ENCODE measurements around the gene SMARCAD1. TPM values are rescaled to one million over a fixed set of nuclear protein-coding genes. Genes with fewer than 3 reads are reported as not detected.
"Not testable (repeated sequence)": the region's sequence is repeated elsewhere in the genome, so short reads cannot be mapped to it uniquely, and the experiment has no call there.

SMARCAD1 gene
- total RNA-seq, 1 experiment from 2014 or later: 76.7 TPM

DNA sequence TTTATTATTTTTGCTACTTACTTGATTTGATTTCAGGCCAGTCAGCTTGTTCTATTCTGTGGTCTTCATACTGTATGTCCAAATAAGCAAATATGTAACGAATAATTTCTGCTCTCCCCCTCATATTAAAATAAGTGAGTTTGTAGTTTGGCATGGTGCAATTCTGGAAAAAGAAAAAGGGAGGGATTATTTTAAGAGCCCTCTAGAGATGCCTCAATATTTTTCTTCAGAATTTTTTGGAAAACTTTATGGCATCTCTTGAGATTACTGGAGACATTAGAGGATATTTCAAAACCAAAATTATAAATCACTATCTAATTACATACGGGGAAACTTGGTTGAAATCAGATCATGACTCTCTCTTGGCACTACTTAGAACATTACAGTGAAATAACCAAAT lies 126.8 kb downstream of the SMARCAD1 start:
- no peak for DNase-seq
- Histone ChIP-seq H3K4me2 (ENCODE audit: low read depth, low read length, poor library complexity, severe bottlenecking) (no peak overlapping the region), H3K4me3 (ENCODE audit: low read length) (no peak overlapping the region), H3K79me2 (ENCODE audit: low read length) (no peaks in the 10 kb centered on the region), H3K36me3 (ENCODE audit: insufficient read depth, low read length) (no peaks in the 10 kb centered on the region), H2AFZ (ENCODE audit: low read length) (no peak overlapping the region), H3K4me1 (ENCODE audit: low read length) (no peaks in the 10 kb centered on the region), H3K9me2 (replicated peaks; ENCODE audit: insufficient read depth, low read length) (no peaks in the 10 kb centered on the region), H3K27ac (ENCODE audit: low read length) (no peak overlapping the region), H3K9me3 (ENCODE audit: low read length) (no peaks in the 10 kb centered on the region), H4K20me1 (ENCODE audit: insufficient read depth, low read depth, low read length) (no peaks in the 10 kb centered on the region), H3K9ac (ENCODE audit: low read length) (no peak overlapping the region), H3K27me3 (ENCODE audit: low read length) (no peaks in the 10 kb centered on the region)

DNA sequence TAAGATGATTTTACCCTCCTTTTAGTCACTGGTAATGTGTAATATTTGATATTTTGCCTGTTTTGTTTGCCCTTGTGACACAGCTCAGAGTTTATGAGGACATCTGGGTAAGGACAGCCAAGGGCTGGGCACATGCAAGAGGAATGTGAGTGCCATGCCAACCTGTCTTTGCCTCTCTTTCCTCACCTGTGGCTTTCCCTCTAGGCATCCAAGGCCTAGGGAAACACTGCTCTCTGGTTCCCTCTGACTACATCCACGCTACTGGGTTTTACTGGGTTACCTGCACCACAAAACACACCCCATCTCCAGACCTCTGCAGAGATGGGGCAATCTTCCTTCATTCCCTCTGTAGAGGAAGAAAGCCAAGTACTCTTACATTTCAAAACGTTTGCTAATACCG lies 127.3 kb downstream of the SMARCAD1 start:
- Histone ChIP-seq H3K4me1 (ENCODE audit: low read length) (no peaks in the 10 kb centered on the region), H3K27me3 (ENCODE audit: low read length) (no peaks in the 10 kb centered on the region), H2AFZ (ENCODE audit: low read length) (no peak overlapping the region), H3K9me2 (replicated peaks; ENCODE audit: insufficient read depth, low read length) (no peaks in the 10 kb centered on the region), H3K79me2 (ENCODE audit: low read length) (no peaks in the 10 kb centered on the region), H3K27ac (ENCODE audit: low read length) (no peak overlapping the region), H4K20me1 (ENCODE audit: insufficient read depth, low read depth, low read length) (no peaks in the 10 kb centered on the region), H3K4me2 (ENCODE audit: low read depth, low read length, poor library complexity, severe bottlenecking) (no peak overlapping the region), H3K9me3 (ENCODE audit: low read length) (no peaks in the 10 kb centered on the region), H3K4me3 (ENCODE audit: low read length) (no peak overlapping the region), H3K36me3 (ENCODE audit: insufficient read depth, low read length) (no peaks in the 10 kb centered on the region), H3K9ac (ENCODE audit: low read length) (no peak overlapping the region)
- DNase-seq: no peak

DNA sequence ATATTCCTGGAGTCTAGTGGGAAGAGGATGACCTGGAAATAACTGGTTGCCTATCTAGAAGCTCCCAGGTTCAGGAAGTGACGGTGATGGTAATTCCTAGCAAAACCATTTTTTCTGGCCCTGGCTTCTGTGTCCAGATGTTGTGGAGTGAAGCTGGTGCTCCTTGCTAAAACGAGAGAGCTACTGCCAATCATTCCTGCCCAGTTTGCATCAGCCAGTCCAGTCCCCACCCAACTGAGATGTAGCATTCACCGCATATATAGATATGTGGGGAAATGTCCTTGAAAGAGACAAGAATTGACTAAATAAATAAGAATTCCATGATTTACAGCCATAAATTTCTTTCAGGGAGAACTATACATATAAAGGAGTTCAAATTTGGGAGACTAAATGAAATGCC lies 128.6 kb downstream of the SMARCAD1 start:
- H2AFZ ChIP-seq (ENCODE audit: low read length): no peak overlapping the region
- H3K79me2 ChIP-seq (ENCODE audit: low read length): no peaks in the 10 kb centered on the region
- H3K4me2 ChIP-seq (ENCODE audit: low read depth, low read length, poor library complexity, severe bottlenecking): no peak overlapping the region
- H3K9me2 ChIP-seq (replicated peaks; ENCODE audit: insufficient read depth, low read length): no peaks in the 10 kb centered on the region
- no peaks in the 10 kb centered on the region for H3K27me3 ChIP-seq (ENCODE audit: low read length)
- no peak for DNase-seq
- H3K4me1 ChIP-seq (ENCODE audit: low read length): no peaks in the 10 kb centered on the region
- no peak overlapping the region for H3K9ac ChIP-seq (ENCODE audit: low read length)
- no peak overlapping the region for H3K4me3 ChIP-seq (ENCODE audit: low read length)
- no peak overlapping the region for H3K27ac ChIP-seq (ENCODE audit: low read length)
- no peaks in the 10 kb centered on the region for H3K36me3 ChIP-seq (ENCODE audit: insufficient read depth, low read length)
- no peaks in the 10 kb centered on the region for H3K9me3 ChIP-seq (ENCODE audit: low read length)
- no peaks in the 10 kb centered on the region for H4K20me1 ChIP-seq (ENCODE audit: insufficient read depth, low read depth, low read length)

DNA sequence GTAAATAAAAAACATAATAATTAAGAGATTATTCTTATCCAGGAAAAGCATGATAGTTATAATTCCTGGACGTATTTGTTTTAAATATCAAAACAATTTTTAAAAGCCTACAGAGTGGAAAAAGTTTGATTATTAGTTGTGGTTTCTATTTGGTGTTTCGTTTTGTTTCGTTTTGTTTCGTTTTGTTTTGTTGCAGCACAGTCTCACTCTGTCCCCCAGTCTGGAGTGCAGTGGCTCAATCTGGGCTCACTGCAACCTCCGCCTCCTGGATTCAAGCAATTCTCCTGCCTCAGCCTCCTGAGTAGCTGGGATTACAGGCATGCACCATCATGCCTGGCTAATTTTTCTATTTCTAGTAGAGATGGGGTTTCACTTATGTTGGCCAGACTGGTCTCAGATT lies 129.1 kb downstream of the SMARCAD1 start:
- not testable (repeated sequence) for DNase-seq; H3K4me1 ChIP-seq (ENCODE audit: low read length); H3K27ac ChIP-seq (ENCODE audit: low read length); H2AFZ ChIP-seq (ENCODE audit: low read length); H3K9ac ChIP-seq (ENCODE audit: low read length); H3K27me3 ChIP-seq (ENCODE audit: low read length); H3K9me2 ChIP-seq (replicated peaks; ENCODE audit: insufficient read depth, low read length); H3K79me2 ChIP-seq (ENCODE audit: low read length); H3K9me3 ChIP-seq (ENCODE audit: low read length); H4K20me1 ChIP-seq (ENCODE audit: insufficient read depth, low read depth, low read length); H3K4me3 ChIP-seq (ENCODE audit: low read length); H3K36me3 ChIP-seq (ENCODE audit: insufficient read depth, low read length)
- H3K4me2 ChIP-seq (ENCODE audit: low read depth, low read length, poor library complexity, severe bottlenecking): peak overlapping the region; percentile 37

DNA sequence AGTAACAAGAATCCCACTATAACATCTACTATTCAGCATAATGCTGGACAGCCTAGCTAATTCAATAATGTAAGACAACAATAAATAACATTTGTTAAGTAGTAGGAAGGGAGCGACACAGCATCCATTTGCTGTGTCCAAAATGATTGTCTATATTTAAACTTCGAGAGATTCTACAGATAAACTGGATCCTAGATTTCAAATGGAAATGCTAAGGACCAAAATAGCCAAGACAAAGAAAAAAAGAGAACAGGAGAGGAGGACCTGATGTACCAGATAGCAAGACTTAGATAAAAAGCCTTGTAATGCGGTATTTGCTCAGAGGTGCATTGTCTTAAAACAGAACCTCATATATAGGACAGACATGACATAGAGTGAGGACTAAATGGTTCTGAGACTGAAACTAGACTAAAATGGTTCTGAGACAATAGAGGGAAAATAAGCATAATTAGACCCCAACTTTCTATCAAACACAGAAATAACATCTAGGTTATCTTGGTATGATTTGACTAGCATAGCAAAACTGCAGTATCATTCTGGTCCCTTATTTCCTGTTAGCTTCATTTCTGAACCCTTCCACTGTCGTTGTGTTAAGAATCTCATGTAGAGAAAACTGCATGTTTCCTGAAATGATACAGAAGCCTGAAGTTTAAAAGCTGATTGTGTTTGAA lies 131.2 kb downstream of the SMARCAD1 start:
- no peak for DNase-seq
- H3K4me1 ChIP-seq (ENCODE audit: low read length): no peaks in the 10 kb centered on the region
- no peak overlapping the region for H3K4me3 ChIP-seq (ENCODE audit: low read length)
- no peaks in the 10 kb centered on the region for H3K79me2 ChIP-seq (ENCODE audit: low read length)
- no peaks in the 10 kb centered on the region for H4K20me1 ChIP-seq (ENCODE audit: insufficient read depth, low read depth, low read length)
- H3K27me3 ChIP-seq (ENCODE audit: low read length): no peaks in the 10 kb centered on the region
- no peak overlapping the region; the same call in 1 of the 2 replicates for H2AFZ ChIP-seq (ENCODE audit: low read length)
- no peaks in the 10 kb centered on the region for H3K9me3 ChIP-seq (ENCODE audit: low read length)
- no peak overlapping the region for H3K27ac ChIP-seq (ENCODE audit: low read length)
- no peak overlapping the region for H3K9ac ChIP-seq (ENCODE audit: low read length)
- no peaks in the 10 kb centered on the region for H3K9me2 ChIP-seq (replicated peaks; ENCODE audit: insufficient read depth, low read length)
- H3K36me3 ChIP-seq (ENCODE audit: insufficient read depth, low read length): no peaks in the 10 kb centered on the region
- H3K4me2 ChIP-seq (ENCODE audit: low read depth, low read length, poor library complexity, severe bottlenecking): peak overlapping the region; percentile 7

DNA sequence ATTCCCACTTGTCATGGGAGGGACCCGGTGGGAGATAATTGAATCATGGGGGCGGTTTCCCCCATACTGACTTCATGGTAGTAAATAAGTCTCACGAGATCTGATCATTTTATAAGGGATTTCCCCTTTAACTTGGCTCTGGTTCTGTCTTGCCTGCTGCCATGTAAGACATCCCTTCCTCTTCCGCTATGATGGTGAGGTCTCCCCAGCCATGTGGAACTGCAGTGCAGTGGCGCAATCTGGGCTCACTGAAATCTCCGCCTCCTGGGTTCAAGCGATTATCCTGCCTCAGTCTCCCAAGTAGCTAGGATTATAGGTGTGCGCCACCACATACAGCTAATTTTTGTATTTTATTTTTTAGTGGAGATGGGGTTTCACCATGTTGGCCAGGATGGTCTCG lies 132.1 kb downstream of the SMARCAD1 start:
- Histone ChIP-seq H3K4me3 (ENCODE audit: low read length) (no peak overlapping the region), H3K27me3 (ENCODE audit: low read length) (no peaks in the 10 kb centered on the region), H2AFZ (ENCODE audit: low read length) (no peak overlapping the region), H3K9ac (ENCODE audit: low read length) (no peak overlapping the region), H4K20me1 (ENCODE audit: insufficient read depth, low read depth, low read length) (no peaks in the 10 kb centered on the region), H3K9me3 (ENCODE audit: low read length) (no peaks in the 10 kb centered on the region), H3K4me2 (ENCODE audit: low read depth, low read length, poor library complexity, severe bottlenecking) (peak overlapping the region; percentile 7), H3K27ac (ENCODE audit: low read length) (no peak overlapping the region), H3K9me2 (replicated peaks; ENCODE audit: insufficient read depth, low read length) (no peaks in the 10 kb centered on the region), H3K4me1 (ENCODE audit: low read length) (no peaks in the 10 kb centered on the region), H3K79me2 (ENCODE audit: low read length) (no peaks in the 10 kb centered on the region), H3K36me3 (ENCODE audit: insufficient read depth, low read length) (no peaks in the 10 kb centered on the region)
- no peak for DNase-seq

Other genes starting within 250 kb of the SMARCAD1 start
- gene HPGDS, start 135.0 kb downstream of the SMARCAD1 start, total RNA-seq (2014; rRNA removed; shearing (Covaris generic); ENCODE audit: low replicate concordance): not detected in 2 replicates
- 30.2 and 53.8 TPM in 2 replicates for gene PDLIM5, start 244.1 kb downstream of the SMARCAD1 start, total RNA-seq (2014; rRNA removed; shearing (Covaris generic); ENCODE audit: low replicate concordance)

Data from Karpas-422 (cell line).